Hematopoietic multipotent progenitor cell treated with erythropoietin and hydrocortisone succinate and interleukin-3 and kit ligand, for 15 days (in vitro differentiated cells): ENCODE results near the gene MYO1D.

Source experiments
- DNase-seq: peaks from one replicate; pipeline ENCODE4 v3.0.0-alpha.2; 2015; ENCODE audit warnings: low spot score

Gene MYO1D

DNA sequence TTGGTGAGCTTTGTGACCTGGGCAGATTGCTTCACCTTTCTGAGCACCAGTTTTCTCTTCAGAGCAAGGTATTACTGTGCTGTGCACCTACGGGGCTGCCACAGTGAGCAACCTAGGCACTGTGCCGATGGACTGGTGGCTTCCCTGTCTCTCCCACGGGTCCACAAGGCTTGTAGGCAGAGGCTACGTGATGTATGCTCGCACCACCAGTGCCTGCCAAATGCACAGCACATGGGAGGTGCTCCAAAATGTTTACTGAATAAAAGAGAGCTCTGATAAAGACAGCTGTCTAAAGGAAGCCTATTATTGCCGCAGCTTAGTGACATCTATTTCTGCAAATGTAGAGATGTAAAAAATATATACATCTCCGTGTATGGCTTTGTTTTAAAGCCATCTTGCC is 251.0 kb downstream of the MYO1D start:
- no peak for DNase-seq

DNA sequence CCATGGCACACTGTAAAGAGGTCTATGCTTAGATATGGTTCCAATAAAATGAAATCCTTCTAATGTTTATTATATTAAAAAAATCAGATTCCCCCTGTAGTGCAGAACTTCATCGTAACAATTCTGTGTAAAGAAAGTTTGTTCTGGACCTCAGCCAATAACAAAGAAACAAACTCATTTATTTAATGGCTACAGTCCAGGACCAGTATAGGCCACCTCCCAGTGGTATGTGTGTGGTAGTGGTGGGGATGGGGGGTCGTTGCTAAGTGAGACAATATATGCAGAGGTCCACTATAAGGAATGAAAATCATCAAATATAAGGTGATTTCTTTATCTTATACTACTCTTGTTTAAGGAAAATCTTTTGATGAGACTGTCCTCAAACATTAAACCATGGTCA is 253.7 kb downstream of the MYO1D start:
- DNase-seq = no peak

DNA sequence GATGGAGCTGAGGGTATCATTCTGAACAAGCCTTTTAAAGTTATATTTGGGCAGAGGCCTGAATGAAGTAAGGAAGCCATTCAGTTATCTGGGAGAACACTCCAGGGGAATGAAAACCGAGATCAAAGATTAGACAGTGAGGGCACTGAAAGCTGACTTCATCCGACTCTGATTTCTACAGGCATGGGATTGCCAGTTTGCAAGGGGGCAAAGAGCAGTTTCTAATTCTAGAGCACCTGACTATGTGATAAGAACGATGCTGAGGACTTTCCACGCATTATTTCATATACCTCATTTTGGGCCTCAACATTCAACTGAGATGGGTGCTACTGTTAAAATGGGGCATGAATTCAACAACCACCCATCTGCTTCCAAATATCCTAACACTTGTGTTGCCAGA is 254.4 kb downstream of the MYO1D start:
- no peak for DNase-seq

DNA sequence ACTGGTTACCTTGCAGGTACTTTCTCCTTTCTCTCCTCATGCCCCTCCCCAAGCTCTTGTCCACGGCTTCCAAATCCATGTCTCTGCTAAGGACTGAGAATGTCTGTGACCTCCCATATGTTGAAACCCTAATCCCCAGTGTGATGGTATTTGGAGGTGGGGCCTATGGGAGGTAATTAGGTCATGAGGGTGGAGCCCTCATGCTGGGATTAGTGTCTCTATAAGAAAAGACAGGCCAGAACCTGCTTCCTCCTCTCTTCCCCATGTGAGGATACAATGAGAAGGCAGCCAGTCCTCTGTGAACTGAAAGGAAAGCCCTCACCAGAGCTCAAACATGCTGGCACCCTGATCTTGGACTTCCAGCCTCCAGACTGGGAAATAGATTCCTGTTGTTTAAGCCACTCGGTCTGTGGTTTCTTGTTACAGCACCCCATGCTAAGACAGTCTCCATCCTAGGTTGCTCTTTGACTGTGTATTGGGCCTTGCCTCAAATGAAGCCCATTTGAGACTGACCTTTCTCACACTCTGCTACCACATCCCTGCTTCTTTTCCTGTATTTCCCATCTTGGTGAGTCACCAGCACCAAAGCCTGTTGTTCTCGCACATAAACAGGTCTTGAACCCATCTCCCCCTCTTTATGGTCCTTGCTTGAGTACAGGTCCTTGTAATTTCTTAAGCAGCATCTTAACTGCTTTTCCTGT is 255.2 kb downstream of the MYO1D start:
- DNase-seq = no peak

DNA sequence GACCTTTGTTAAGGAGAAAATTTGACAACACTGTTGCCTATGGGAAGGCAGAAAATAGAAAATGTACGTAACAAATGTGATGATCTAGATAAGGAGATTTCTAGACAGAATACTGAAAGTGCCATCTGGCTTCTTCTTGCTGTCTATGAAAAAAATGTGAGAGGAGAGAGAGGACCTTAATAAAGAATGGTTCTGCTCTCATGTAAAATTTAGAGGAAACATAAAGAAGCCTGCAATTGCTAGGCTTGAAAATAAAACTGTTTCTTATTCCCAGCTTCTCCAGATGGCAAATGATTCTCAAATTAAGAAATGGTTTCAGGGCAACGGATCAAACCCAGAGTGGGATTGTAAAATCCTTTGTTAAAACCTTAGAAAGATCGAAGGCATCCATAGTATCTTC is 261.6 kb downstream of the MYO1D start:
- DNase-seq = no peak

GRCh38 chr17:32610943-32611342 is 266.0 kb downstream of the MYO1D start:
- no peak for DNase-seq

DNA sequence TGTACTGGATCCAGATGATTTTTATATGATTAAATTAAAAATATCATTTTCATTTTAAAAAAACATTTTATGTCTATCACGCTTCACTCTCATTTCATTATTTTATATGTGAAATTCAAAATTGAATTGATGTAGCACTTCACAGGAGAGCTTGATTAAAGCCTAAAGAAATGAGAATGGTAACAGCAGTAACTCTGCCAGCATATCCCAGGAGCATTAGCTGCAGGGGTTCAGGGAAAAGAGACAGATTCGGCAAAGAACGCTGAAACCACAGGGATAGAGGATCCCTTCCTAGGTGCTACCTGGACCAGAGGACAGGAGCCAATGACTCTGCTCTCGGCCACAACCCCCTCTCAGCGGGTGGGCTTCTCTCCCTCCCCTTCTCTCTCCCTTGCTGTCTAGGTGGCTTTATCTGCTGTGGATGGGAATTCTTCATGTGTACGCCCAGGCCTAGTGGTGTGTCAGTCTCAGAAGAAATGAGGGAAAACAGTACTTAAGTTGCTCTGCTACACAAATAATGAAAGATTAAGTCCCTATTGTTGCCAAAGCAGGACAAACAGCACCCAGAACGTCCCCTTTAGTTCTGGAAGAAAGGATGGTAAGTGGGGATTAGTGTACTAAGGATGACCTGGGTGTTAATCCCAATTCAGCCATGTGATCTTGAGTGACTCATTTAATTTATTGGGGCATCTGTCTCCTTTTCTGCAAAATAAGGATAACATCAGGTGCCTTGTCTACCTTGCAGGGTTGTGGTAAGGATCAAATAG is 266.9 kb downstream of the MYO1D start:
- DNase-seq = no peak

- peak; percentile 15 for DNase-seq
Measured at GRCh38 chr17:32609085-32609484, 267.8 kb downstream of the MYO1D start.

- DNase-seq = no peak
Measured at GRCh38 chr17:32608267-32608666, 268.7 kb downstream of the MYO1D start.

DNA sequence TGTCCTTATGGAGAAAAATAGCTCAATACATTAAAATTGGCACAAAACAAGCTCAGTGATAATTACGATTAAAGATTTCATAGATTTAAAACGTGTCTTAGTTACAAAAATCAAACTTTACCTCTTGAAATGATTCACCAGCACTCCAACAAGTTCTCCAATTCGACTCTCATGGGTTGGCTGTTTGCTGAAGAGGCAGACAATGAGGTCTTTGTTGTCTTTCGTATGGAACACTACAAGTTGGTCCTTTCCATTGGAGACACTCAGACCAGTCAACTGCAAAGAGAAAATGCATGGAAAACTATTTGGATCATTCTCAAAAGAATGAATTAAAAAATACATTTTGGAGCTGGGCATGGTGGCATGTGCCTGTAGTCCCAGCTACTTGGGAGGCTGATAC is 272.0 kb downstream of the MYO1D start:
- no peak for DNase-seq

GRCh38 chr17:32602396-32602795 is 274.5 kb downstream of the MYO1D start:
- no peak for DNase-seq

GRCh38 chr17:32601866-32602265 is 275.1 kb downstream of the MYO1D start:
- no peak for DNase-seq

- no peak for DNase-seq
Measured at GRCh38 chr17:32596628-32597027, 280.3 kb downstream of the MYO1D start.

- no peak for DNase-seq
Measured at GRCh38 chr17:32596206-32596605, 280.7 kb downstream of the MYO1D start.

DNA sequence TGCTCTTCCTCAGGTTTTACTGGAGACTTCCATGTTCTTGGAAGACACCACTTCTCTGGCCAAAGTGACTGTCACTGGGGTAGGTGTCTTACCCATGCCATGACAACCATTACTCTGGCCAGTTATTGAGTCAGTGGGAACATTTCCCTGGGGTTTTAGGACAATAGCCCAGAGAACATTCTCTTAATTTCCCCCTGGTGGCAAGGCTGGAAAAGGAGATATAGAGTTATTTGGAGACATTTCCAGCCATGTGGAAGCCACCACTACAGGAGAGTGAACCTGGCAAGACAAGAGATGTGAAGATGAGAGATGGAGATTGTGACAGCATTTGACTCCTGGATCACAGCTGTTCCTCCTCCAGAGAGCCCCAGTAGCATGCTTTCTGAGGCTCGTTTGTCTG is 283.9 kb downstream of the MYO1D start:
- DNase-seq = no peak

DNA sequence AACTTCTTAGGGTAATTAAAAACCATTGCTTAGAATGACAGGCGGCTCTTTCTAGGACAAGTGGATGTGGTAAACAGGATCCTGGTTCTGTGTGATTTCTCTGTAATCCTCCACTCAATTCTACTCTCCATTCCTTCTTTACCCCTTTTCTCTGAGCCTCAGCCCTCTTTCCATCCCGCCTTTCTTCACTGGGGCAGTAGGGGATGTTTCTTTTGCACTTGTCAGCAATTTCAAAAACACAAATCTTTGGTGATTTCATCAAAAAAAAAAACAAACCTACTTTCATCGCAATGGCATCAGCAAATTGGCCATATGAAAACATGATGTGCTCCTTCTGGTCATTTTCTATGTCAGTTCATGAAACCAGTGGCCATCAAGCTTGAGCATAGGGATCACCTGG is 285.5 kb downstream of the MYO1D start:
- no peak for DNase-seq

- DNase-seq = no peak
Measured at GRCh38 chr17:32590974-32591373, 285.9 kb downstream of the MYO1D start.

GRCh38 chr17:32588982-32589381 is 287.9 kb downstream of the MYO1D start:
- DNase-seq = no peak

DNA sequence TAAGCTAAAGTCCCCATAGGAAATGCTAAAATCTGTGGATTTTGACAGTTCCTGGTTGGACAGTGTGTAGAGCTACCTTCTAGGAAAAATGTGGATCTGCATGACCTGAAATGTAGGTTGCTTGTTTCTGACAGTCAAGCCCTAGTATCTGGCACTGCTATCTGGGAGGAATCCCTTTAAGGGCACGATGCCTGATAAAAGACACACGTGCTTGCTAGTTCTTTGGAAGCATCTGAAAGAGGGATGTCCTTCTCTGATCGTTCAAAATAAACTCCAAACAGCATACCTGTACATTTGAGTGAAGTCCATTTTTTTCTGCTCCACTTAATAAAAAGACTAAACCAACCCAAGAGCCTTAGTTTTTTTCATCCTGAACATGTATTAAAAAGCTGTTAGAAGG is 288.8 kb downstream of the MYO1D start:
- no peak for DNase-seq

DNA sequence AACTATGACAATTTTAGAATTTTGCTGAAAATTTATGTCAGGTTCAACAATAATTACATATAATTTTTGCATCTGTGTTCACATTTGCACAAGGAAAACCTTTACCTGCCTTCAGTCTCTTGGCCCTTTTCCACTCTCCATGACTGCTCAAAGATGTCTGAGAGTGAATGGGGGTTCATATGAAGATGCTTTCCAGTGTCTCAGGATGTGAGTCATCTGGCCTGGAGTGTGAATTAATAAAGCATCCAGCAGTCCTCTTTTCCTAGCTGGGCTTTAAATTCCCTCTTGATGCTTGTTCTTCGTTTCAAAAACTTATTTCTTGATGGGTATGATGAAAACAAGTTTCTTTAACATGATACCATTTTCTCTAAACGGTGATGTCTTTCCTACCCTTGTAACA is 290.3 kb downstream of the MYO1D start:
- DNase-seq = no peak

DNA sequence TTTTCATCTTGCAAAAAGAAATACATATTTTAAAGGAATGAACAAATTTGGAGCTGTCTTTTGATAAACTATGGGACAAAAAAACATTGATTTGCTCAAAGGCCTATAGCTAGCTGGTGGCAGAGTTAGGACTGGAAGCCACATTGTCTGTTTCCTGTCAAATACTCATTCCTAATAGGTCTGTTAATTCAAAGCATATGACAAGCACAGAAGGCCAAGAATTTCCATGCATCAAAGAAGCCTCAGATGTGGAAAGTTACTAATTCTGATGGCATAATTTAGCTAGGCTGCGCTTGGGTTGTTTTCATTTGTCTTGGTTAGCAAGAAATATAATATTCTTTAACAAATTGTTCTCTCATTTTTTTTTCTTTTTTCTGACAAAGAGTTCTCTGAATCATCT is 292.1 kb downstream of the MYO1D start:
- no peak for DNase-seq

DNA sequence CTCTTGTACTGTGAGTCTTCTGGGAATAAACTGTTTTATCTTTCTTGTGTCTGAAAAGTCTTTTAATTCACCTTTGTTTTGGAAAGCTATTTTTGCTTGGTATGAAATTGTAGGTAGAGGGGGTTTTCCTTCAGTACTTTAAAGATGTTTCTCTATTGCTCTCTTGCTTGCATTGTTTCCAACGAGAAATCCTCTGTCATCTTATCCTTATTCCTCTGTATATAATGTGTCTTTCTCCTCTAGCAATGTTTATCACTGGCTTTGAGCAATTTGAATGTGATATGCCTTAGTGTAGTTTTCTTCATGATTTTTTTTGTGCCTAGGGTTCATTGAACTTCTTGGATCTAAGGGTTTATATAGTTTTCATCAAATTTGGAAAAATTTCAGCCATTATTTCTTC is 293.9 kb downstream of the MYO1D start:
- no peak for DNase-seq

DNA sequence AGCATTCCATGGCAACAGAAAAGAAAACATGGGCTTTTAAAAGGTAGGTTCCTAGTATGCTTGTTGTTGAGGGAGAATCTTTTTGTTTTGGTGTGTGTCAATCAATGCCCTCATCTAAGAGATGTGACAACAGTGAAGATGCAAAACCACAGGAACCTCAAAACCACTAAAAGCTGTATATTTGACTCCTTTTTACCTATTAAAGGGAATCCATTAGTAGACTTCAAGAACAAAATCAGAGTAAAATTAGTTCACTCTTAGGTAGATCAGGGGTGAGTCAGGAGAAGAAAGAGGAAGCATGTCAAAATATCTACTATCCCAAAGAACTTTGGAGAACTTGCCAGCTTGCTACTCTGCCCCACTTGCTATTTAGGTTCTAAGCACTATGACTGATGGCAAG is 301.1 kb downstream of the MYO1D start:
- DNase-seq = no peak

DNA sequence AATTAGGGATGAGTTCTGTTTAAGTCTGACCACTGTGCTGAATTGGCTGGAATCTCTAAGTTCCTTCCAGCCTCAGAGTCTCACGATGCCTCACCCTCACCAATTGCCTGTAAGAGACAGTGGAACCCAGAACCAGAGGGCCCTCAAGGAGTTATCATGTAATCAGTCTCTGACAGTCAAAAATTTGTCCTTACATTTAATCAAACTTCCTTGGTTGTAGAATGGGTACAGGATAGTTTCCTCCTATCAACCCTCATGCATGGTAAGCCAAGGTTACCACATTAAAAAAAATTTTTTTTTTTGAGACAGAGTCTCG is 306.9 kb downstream of the MYO1D start:
- DNase-seq = no peak
